ENCODE data around the gene SORCS3.

- no peak for TF ChIP-seq CTCF (IDR thresholded peaks at IDR 0.05; ENCODE audit: low read depth, low read length, poor library complexity, severe bottlenecking)
- no peak for TF ChIP-seq EZH2phosphoT487 (IDR thresholded peaks at IDR 0.05; ENCODE audit: borderline replicate concordance, low read length)
Measured at GRCh38 chr10:104989880-104990279, 348.8 kb downstream of the SORCS3 start.
